HG03045 (cell line): ENCODE results near the gene SNF8.

Experiments
- ATAC-seq: cut with Tn5 transposase; IDR thresholded peaks from one replicate; pipeline ENCODE4 v1.9.1; 2021; ENCODE audit warnings: mild to moderate bottlenecking, moderate library complexity; ENCODE audit not compliant: unreplicated experiment

The SNF8 gene

GRCh38 chr17:48930435-48930873 is 14.2 kb downstream of the SNF8 start:
- ATAC-seq, result no peak

- ATAC-seq, result no peak
Observed at GRCh38 chr17:48929812-48930165, 14.9 kb downstream of the SNF8 start.

GRCh38 chr17:48928876-48929811 is 15.5 kb downstream of the SNF8 start:
- ATAC-seq, result no peak

- ATAC-seq, result no peak
Observed at GRCh38 chr17:48927978-48928745, 16.5 kb downstream of the SNF8 start.

GRCh38 chr17:48925991-48926342 is 18.7 kb downstream of the SNF8 start:
- ATAC-seq, result no peak

- no peak for ATAC-seq
Observed at GRCh38 chr17:48925251-48925990, 19.2 kb downstream of the SNF8 start.

GRCh38 chr17:48915459-48916282 is 29.0 kb downstream of the SNF8 start:
- no peak for ATAC-seq

- ATAC-seq, result no peak
Observed at GRCh38 chr17:48912476-48912875, 32.2 kb downstream of the SNF8 start.

- ATAC-seq, result no peak
Observed at GRCh38 chr17:48910370-48910769, 34.3 kb downstream of the SNF8 start.

- no peak for ATAC-seq
Observed at GRCh38 chr17:48909783-48910182, 34.9 kb downstream of the SNF8 start.

GRCh38 chr17:48908853-48909394 is 35.7 kb downstream of the SNF8 start:
- ATAC-seq, result peak; percentile 37

GRCh38 chr17:48908047-48908843 is 36.4 kb downstream of the SNF8 start, which contains the start of gene UBE2Z:
TSS of gene UBE2Z (plus strand) at chr17:48908407. CDS start at chr17:48908504, 97 bp downstream.
- ATAC-seq, result peak; percentile 81

- ATAC-seq, result no peak
Observed at GRCh38 chr17:48907713-48908046, 37.0 kb downstream of the SNF8 start.

- ATAC-seq, result no peak
Observed at GRCh38 chr17:48905987-48906515, 38.6 kb downstream of the SNF8 start.

GRCh38 chr17:48904428-48904827 is 40.2 kb downstream of the SNF8 start:
- no peak for ATAC-seq

- ATAC-seq, result no peak
Observed at GRCh38 chr17:48903401-48903800, 41.2 kb downstream of the SNF8 start.

- ATAC-seq, result no peak
Observed at GRCh38 chr17:48901241-48901640, 43.4 kb downstream of the SNF8 start.

GRCh38 chr17:48894886-48895285 is 49.8 kb downstream of the SNF8 start:
- ATAC-seq, result no peak
